Transverse colon (tissue), 4 donors: ENCODE data around the gene ZBBX. TPM values are rescaled to one million over a fixed set of nuclear protein-coding genes. Genes with fewer than 3 reads are reported as not detected.
"Not testable (repeated sequence)": the region's sequence is repeated elsewhere in the genome, so short reads cannot be mapped to it uniquely, and the experiment has no call there.

Experiments
- DNase-seq: peaks from one replicate; pipeline ENCODE4 v3.0.0-alpha.2; 2019
- H3K27ac ChIP-seq, 4 donors: fragments of 200-600 bp; sonication (generic); 2 replicates each; pipeline ENCODE4 v1.5.1; 2016 to 2018; ENCODE audit warnings: inconsistent platforms in 4 of 4
- H3K27me3 ChIP-seq: fragments of 200-600 bp; sonication (generic); 2 replicates; pipeline ENCODE4 v1.5.1; 2017; ENCODE audit warnings: inconsistent platforms
- H3K36me3 ChIP-seq, 4 donors: fragments of 200-600 bp; sonication (generic); 2 replicates each; pipeline ENCODE4 v1.5.1; 2017 to 2019; ENCODE audit warnings: inconsistent platforms in 4 of 4
- H3K4me1 ChIP-seq, 4 donors: fragments of 200-600 bp; sonication (generic); 2 replicates each; pipeline ENCODE4 v1.5.1; 2017 to 2020; ENCODE audit warnings: inconsistent platforms in 4 of 4
- H3K4me3 ChIP-seq, 4 donors: fragments of 200-600 bp; sonication (generic); 1 replicate in 1 of 4; 2 replicates in 3 of 4; pipeline versions ENCODE4 v1.5.1 to v1.6.1; 2017 to 2019; ENCODE audit warnings: inconsistent platforms in 4 of 4
- H3K9me3 ChIP-seq, 2 donors: fragments of 200-600 bp; sonication (generic); 2 replicates each; pipeline ENCODE4 v1.5.1; 2017 to 2019; ENCODE audit warnings: inconsistent platforms in 2 of 2
- CTCF ChIP-seq, 5 experiments: fragments of 200-600 bp in 3 of 5; fragments of 450-650 bp in 2 of 5; sonication (generic) in 3 of 5; IDR thresholded peaks; 1 replicate in 2 of 5; 2 replicates in 3 of 5; pipeline ENCODE4 v1.5.1; 2016 to 2017; ENCODE audit warnings: antibody characterized with exemption in 5 of 5, inconsistent platforms in 3 of 5, mild to moderate bottlenecking in 2 of 5, moderate library complexity in 1 of 5
- EP300 ChIP-seq: sonication (generic); formaldehyde crosslinking; IDR thresholded peaks from one replicate; pipeline ENCODE4 v1.6.1; 2017; ENCODE audit warnings: antibody characterized with exemption, low read depth
- POLR2A ChIP-seq: fragments of 450-650 bp; IDR thresholded peaks from one replicate; pipeline ENCODE4 v1.6.1; 2016; ENCODE audit warnings: antibody characterized with exemption, mild to moderate bottlenecking, moderate library complexity
- POLR2AphosphoS5 ChIP-seq, 3 donors: sonication (generic); formaldehyde crosslinking; IDR thresholded peaks; one replicate each; pipeline ENCODE4 v1.6.1; 2016; ENCODE audit warnings: antibody characterized with exemption in 3 of 3
- WGBS, 2 donors: methylation state at CpG; one replicate each; pipeline ENCODE4 v1.1.5; 2018; ENCODE audit warnings: low coverage in 1 of 2; 5-methylcytosine and 5-hydroxymethylcytosine counted together
- in situ Hi-C, 4 donors: fragments of 200-750 bp; cut with MboI; loops; one replicate each; pipeline versions ENCODE4 v1.15.0 to v1.15.1; 2017; ENCODE audit warnings: low sequenced_read_pairs in 3 of 4, low pct_ligation_motif_present in 1 of 4, low pct_unique_long_range_greater_than_20kb in 1 of 4
- intact Hi-C: fragments of 100-400 bp; cut with DNase I; formaldehyde crosslinking; loops from one replicate; pipeline ENCODE4 v1.15.1; 2023; ENCODE audit warnings: low total_unique reads
- total RNA-seq, 4 donors: library from RNA; depleted of rRNA; stranded (reverse); fragments of >200 nt; gene quantifications; one replicate each; pipeline ENCODE4 v1.1.0, GENCODE V29; 2016

The ZBBX gene
- not detected for total RNA-seq

- TF ChIP-seq CTCF (IDR thresholded peaks at IDR 0.05): peak; percentile 75 to 85 (median 81)
- no peak for TF ChIP-seq POLR2A
Observed at GRCh38 chr3:167380004-167380689, at the start of gene ZBBX. TSS of gene ZBBX (minus strand) at chr3:167380297. CDS start at chr3:167372901, 7,396 bp downstream.

DNA sequence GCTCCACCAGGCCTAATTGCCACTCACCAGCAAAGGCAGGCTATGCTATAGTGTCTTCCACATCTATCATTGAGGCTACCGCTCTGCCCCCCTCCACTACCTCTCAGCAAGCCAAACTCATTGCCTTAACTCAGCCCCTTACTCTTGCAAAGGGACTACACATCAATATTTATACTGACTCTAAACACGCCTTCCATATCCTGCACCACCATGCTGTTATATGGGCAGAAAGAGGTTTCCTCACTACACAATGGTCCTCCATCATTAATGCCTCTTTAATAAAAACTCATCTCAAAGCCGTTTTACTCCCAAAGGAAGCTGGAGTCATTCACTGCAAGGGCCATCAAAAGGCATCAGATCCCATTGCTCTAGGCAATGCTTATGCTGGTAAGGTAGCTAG is 46.9 kb upstream of the ZBBX start:
- intact Hi-C loops: loop anchor here (10.0 kb wide), 1 partner anchor 678 kb away; no protein-coding TSS in a partner anchor
- H3K4me3 ChIP-seq, in situ Hi-C loops, H3K4me1 ChIP-seq, H3K36me3 ChIP-seq, H3K27me3 ChIP-seq, H3K9me3 ChIP-seq, H3K27ac ChIP-seq, DNase-seq: not testable (repeated sequence)
- WGBS, 2 donors: 89 to 93% methylated on average over 3 of the region's 3 CpGs

More at GRCh38 chr3:167380004-167380689, at the start of gene ZBBX:
- Histone ChIP-seq H3K9me3 (no peaks in the 10 kb centered on the region), H3K4me3 (peak within 1 kb of the TSS in 2 of 4 donors; percentile 18 to 48), H3K27me3 (no peaks in the 10 kb centered on the region), H3K27ac (no peak within 1 kb of the TSS), H3K4me1 (peaks cover 0 to 8% (median 2%) of the 10 kb centered on the region in 4 donors), H3K36me3 (no peaks in the 10 kb centered on the region)
- intact Hi-C loops (no loop called here), in situ Hi-C loops (loop anchor here in 1 of 4 donors (25.0 kb wide), 1 partner anchor 507 kb away; no protein-coding TSS in a partner anchor)
- peak; percentile 87 for DNase-seq
- WGBS, 2 donors: 2% methylated on average over 28 of the region's 28 CpGs; no CpG with 5 or more reads in 1 of the 2 donors

DNA sequence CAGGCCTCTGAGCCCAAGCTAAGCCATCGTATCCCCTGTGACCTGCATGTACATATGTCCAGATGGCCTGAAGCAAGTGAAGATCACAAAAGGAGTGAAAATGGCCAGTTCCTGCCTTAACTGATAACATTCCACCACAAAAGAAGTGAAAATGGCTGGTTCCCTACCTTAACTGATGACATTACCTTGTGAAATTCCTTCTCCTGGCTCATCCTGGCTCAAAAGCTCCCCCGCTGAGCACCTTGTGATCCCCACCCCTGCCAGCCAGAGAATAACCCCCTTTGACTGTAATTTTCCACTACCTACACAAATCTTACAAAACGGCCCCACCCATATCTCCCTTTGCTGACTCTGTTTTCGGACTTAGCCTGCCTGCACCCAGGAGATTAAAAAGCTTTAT is 42.3 kb upstream of the ZBBX start:
- H3K9me3 ChIP-seq, DNase-seq, H3K4me1 ChIP-seq, H3K4me3 ChIP-seq, in situ Hi-C loops, H3K36me3 ChIP-seq, H3K27ac ChIP-seq, H3K27me3 ChIP-seq: not testable (repeated sequence)
- WGBS, 2 donors: 67 to 90% methylated on average over 3 to 4 of the region's 4 CpGs
- intact Hi-C loops: loop anchor here (10.0 kb wide), 1 partner anchor 682 kb away; no protein-coding TSS in a partner anchor

GRCh38 chr3:167409611-167410010 is 29.5 kb upstream of the ZBBX start:
- WGBS, 2 donors: 57% methylated on average over 1 of the region's 1 CpG; no CpG with 5 or more reads in 1 of the 2 donors
- intact Hi-C loops: no loop called here
- in situ Hi-C loops: no loop called here

GRCh38 chr3:167406876-167407492 is 26.9 kb upstream of the ZBBX start:
- in situ Hi-C loops: no loop called here
- peak; percentile 7 for DNase-seq
- no peaks in the 10 kb centered on the region for H3K9me3 ChIP-seq
- H3K36me3 ChIP-seq: no peaks in the 10 kb centered on the region
- no peaks in the 10 kb centered on the region for H3K27me3 ChIP-seq
- TF ChIP-seq CTCF (IDR thresholded peaks at IDR 0.05) (peak in 1 of 5 experiments; percentile 4), POLR2A (no peak), POLR2AphosphoS5 (IDR thresholded peaks at IDR 0.05) (no peak), EP300 (no peak)
- 61 to 70% methylated on average over 3 of the region's 3 CpGs for WGBS, 2 donors
- H3K27ac ChIP-seq: no peak overlapping the region
- no peaks in the 10 kb centered on the region for H3K4me1 ChIP-seq
- H3K4me3 ChIP-seq: no peak overlapping the region
- intact Hi-C loops: no loop called here

More at GRCh38 chr3:167409611-167410010, 29.5 kb upstream of the ZBBX start:
- Histone ChIP-seq H3K4me1 (no peaks in the 10 kb centered on the region), H3K4me3 (no peak overlapping the region), H3K36me3 (no peaks in the 10 kb centered on the region), H3K27ac (no peak overlapping the region), H3K9me3 (no peaks in the 10 kb centered on the region), H3K27me3 (no peaks in the 10 kb centered on the region)
- TF ChIP-seq CTCF (IDR thresholded peaks at IDR 0.05) (no peak), POLR2AphosphoS5 (IDR thresholded peaks at IDR 0.05) (no peak), EP300 (no peak), POLR2A (no peak)
- no peak for DNase-seq
